Hepatocyte (in vitro differentiated cells): ENCODE measurements around the gene BAIAP3.

Source experiments
- EZH2 ChIP-seq: fragments of 200-600 bp; sonication (generic); IDR thresholded peaks from 2 replicates; pipeline ENCODE4 v1.6.1; 2016; ENCODE audit warnings: antibody characterized with exemption, mild to moderate bottlenecking, borderline replicate concordance
- TF ChIP-seq, protein P1 (sequence below): fragments of 200-600 bp; sonication (generic); IDR thresholded peaks from 2 replicates; pipeline ENCODE4 v1.5.1; 2016; ENCODE audit warnings: antibody characterized with exemption, mild to moderate bottlenecking; ENCODE audit not compliant: poor library complexity

DNA sequence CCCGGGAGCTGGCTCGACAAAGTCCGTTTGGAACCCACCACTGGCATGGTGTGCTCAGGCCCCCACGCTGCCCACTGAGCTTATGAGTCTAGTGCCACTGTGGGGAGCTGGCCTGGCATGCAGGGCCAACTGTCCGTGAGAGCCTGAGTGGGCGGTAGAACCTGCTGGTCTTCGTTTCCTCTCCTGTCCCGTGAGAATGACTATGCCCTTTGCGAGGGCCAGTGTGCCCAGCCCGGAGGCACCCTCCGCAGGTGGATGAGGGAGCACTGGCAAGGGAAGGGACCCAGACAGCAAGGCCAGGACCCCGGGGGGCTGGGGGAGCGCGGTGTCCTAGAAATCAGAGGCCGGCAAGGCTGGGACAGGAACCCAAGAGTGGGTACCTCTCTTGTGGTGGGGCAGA lies 3.2 kb downstream of the BAIAP3 start:
- TF ChIP-seq, protein P1, sequence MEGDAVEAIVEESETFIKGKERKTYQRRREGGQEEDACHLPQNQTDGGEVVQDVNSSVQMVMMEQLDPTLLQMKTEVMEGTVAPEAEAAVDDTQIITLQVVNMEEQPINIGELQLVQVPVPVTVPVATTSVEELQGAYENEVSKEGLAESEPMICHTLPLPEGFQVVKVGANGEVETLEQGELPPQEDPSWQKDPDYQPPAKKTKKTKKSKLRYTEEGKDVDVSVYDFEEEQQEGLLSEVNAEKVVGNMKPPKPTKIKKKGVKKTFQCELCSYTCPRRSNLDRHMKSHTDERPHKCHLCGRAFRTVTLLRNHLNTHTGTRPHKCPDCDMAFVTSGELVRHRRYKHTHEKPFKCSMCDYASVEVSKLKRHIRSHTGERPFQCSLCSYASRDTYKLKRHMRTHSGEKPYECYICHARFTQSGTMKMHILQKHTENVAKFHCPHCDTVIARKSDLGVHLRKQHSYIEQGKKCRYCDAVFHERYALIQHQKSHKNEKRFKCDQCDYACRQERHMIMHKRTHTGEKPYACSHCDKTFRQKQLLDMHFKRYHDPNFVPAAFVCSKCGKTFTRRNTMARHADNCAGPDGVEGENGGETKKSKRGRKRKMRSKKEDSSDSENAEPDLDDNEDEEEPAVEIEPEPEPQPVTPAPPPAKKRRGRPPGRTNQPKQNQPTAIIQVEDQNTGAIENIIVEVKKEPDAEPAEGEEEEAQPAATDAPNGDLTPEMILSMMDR, result no peak
- TF ChIP-seq EZH2, result no peak
